Measurements from ENCODE around the gene ZNF620. TPM values are rescaled to one million over a fixed set of nuclear protein-coding genes. Genes with fewer than 3 reads are reported as not detected.
"Not testable (repeated sequence)": the region's sequence is repeated elsewhere in the genome, so short reads cannot be mapped to it uniquely, and the experiment has no call there.

The ZNF620 gene
- total and polyA plus RNA-seq, 2 experiments from 2014 or later = 14.1 to 18.0 TPM

- no peak for TF ChIP-seq STAT1 (IDR thresholded peaks at IDR 0.05; ENCODE audit: unreplicated experiment)
Observed at GRCh38 chr3:40458473-40458872, 47.4 kb upstream of the ZNF620 start (continued).

GRCh38 chr3:40460481-40460880, 45.4 kb upstream of the ZNF620 start:
- not testable (repeated sequence) for H3K9me3 Mint-ChIP-seq; H3K4me3 Mint-ChIP-seq; H3K27me3 Mint-ChIP-seq (ENCODE audit: insufficient read depth, low read depth, poor library complexity); H3K9me2 ChIP-seq (ENCODE audit: insufficient read depth); H3K4me3 ChIP-seq; H3K27ac Mint-ChIP-seq; DNase-seq (ENCODE audit: low spot score); H2AFZ ChIP-seq; H3K4me2 ChIP-seq; H3K27me3 ChIP-seq (ENCODE audit: insufficient read depth); ATAC-seq
- H4K20me1 ChIP-seq (replicated peaks; ENCODE audit: insufficient read depth) = peaks cover 53% of the 10 kb centered on the region
- H3K36me3 ChIP-seq (ENCODE audit: insufficient read depth) = peaks cover 62% of the 10 kb centered on the region
- H3K4me1 ChIP-seq (ENCODE audit: insufficient read depth) = peaks cover 15% of the 10 kb centered on the region
- peaks cover 34% of the 10 kb centered on the region for H3K79me2 ChIP-seq (replicated peaks; ENCODE audit: insufficient read depth)
- H3K4me1 Mint-ChIP-seq = peaks cover 27% of the 10 kb centered on the region
- peaks cover 77% of the 10 kb centered on the region for H3K36me3 Mint-ChIP-seq (ENCODE audit: low read depth)
- peaks cover 56% of the 10 kb centered on the region for H3F3A ChIP-seq (replicated peaks; ENCODE audit: low read depth)
- H3K27ac ChIP-seq (ENCODE audit: low read depth) = peak overlapping the region; percentile 42; the same call in 1 of the 2 replicates

DNA sequence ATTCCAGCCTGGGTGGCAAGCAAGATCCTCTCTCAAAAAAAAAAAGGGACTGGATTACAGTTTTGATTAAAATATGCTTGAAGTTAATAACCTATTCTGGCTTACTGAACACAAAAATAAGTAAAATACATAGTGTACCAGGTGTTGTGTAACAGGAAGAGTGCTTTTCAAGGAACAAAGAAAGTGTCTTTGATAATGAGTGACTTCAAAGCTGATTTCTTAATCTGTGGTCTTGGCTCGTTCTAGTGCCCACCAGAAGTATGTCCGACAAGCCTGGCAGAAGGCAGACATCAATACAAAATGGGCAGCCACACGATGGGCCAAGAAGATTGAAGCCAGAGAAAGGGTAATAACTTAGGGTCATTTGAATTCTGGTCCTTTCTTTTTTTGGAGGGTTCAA, 44.7 kb upstream of the ZNF620 start:
- peaks cover 15% of the 10 kb centered on the region for H3K4me1 ChIP-seq (ENCODE audit: insufficient read depth)
- Mint-ChIP-seq H3K4me3 (no peak overlapping the region), H3K4me1 (peaks cover 27% of the 10 kb centered on the region), H3K36me3 (ENCODE audit: low read depth) (peaks cover 77% of the 10 kb centered on the region), H3K27ac (no peak overlapping the region), H3K27me3 (ENCODE audit: insufficient read depth, low read depth, poor library complexity) (peaks cover 6% of the 10 kb centered on the region), H3K9me3 (no peaks in the 10 kb centered on the region)
- DNase-seq (ENCODE audit: low spot score) (no peak), ATAC-seq (no peak)
- H3K4me3 ChIP-seq = no peak overlapping the region
- H3K27ac ChIP-seq (ENCODE audit: low read depth) = peak overlapping the region; percentile 42; the same call in 1 of the 2 replicates
- H3K9me2 ChIP-seq (ENCODE audit: insufficient read depth) = no peaks in the 10 kb centered on the region
- peaks cover 53% of the 10 kb centered on the region for H4K20me1 ChIP-seq (replicated peaks; ENCODE audit: insufficient read depth)
- H2AFZ ChIP-seq = no peak overlapping the region
- peaks cover 62% of the 10 kb centered on the region for H3K36me3 ChIP-seq (ENCODE audit: insufficient read depth)
- H3K4me2 ChIP-seq = no peak overlapping the region
- no peaks in the 10 kb centered on the region for H3K27me3 ChIP-seq (ENCODE audit: insufficient read depth)
- H3F3A ChIP-seq (replicated peaks; ENCODE audit: low read depth) = peaks cover 58% of the 10 kb centered on the region
- peaks cover 34% of the 10 kb centered on the region for H3K79me2 ChIP-seq (replicated peaks; ENCODE audit: insufficient read depth)
- no peak for TF ChIP-seq EZH2 (IDR thresholded peaks at IDR 0.05; ENCODE audit: low read depth, unreplicated experiment)
- TF ChIP-seq, protein P1, sequence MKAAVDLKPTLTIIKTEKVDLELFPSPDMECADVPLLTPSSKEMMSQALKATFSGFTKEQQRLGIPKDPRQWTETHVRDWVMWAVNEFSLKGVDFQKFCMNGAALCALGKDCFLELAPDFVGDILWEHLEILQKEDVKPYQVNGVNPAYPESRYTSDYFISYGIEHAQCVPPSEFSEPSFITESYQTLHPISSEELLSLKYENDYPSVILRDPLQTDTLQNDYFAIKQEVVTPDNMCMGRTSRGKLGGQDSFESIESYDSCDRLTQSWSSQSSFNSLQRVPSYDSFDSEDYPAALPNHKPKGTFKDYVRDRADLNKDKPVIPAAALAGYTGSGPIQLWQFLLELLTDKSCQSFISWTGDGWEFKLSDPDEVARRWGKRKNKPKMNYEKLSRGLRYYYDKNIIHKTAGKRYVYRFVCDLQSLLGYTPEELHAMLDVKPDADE (IDR thresholded peaks at IDR 0.05) = no peak
- TF ChIP-seq NANOG (IDR thresholded peaks at IDR 0.05; ENCODE audit: borderline replicate concordance) = no peak
- no peak for TF ChIP-seq JUNB (IDR thresholded peaks at IDR 0.05; ENCODE audit: unreplicated experiment)
- TF ChIP-seq EZH2phosphoT487 (IDR thresholded peaks at IDR 0.05; ENCODE audit: unreplicated experiment) = no peak
- no peak for TF ChIP-seq ZNF331 (CRISPR knock-in tag; IDR thresholded peaks at IDR 0.05; ENCODE audit: low read depth)
- TF ChIP-seq CTCF (conservative IDR thresholded peaks at IDR 0.05; ENCODE audit: low read depth in 2 of 2) = no peak
- no peak for TF ChIP-seq POLR2AphosphoS5 (IDR thresholded peaks at IDR 0.05; ENCODE audit: low read depth)
- TF ChIP-seq CREB1 (CRISPR knock-in tag; IDR thresholded peaks at IDR 0.05; ENCODE audit: low read depth) = no peak
- TF ChIP-seq ZNF462 (CRISPR knock-in tag; IDR thresholded peaks at IDR 0.05) = no peak
- TF ChIP-seq STAT1 (IDR thresholded peaks at IDR 0.05; ENCODE audit: unreplicated experiment) = no peak
- no peak for TF ChIP-seq ZNF114 (CRISPR knock-in tag; IDR thresholded peaks at IDR 0.05)

Measured in GM23338 (cell line).